Forelimb muscle (tissue), 1 donor: Measurements from ENCODE around the gene OR6S1. TPM values are rescaled to one million over a fixed set of nuclear protein-coding genes. Genes with fewer than 3 reads are reported as not detected.
A peak's percentile ranks its signal among the peaks of the same experiment; 100 is the strongest.
"Not testable (repeated sequence)": the region's sequence is repeated elsewhere in the genome, so short reads cannot be mapped to it uniquely, and the experiment has no call there.

Source experiments
- DNase-seq: peaks from one replicate; pipeline ENCODE4 v3.0.0-alpha.2; 2013; ENCODE audit warnings: low read depth
- polyA plus RNA-seq: library from polyadenylated mRNA; unstranded; fragments of 120-200 nt; gene quantifications from one replicate; pipeline ENCODE4 v1.2.1, GENCODE V29; 2013; ENCODE audit not compliant: insufficient read length

The OR6S1 gene
- polyA plus RNA-seq, 1 donor: not detected

GRCh38 chr14:20631880-20632389 lies 9.6 kb downstream of the OR6S1 start:
- DNase-seq: no peak

DNA sequence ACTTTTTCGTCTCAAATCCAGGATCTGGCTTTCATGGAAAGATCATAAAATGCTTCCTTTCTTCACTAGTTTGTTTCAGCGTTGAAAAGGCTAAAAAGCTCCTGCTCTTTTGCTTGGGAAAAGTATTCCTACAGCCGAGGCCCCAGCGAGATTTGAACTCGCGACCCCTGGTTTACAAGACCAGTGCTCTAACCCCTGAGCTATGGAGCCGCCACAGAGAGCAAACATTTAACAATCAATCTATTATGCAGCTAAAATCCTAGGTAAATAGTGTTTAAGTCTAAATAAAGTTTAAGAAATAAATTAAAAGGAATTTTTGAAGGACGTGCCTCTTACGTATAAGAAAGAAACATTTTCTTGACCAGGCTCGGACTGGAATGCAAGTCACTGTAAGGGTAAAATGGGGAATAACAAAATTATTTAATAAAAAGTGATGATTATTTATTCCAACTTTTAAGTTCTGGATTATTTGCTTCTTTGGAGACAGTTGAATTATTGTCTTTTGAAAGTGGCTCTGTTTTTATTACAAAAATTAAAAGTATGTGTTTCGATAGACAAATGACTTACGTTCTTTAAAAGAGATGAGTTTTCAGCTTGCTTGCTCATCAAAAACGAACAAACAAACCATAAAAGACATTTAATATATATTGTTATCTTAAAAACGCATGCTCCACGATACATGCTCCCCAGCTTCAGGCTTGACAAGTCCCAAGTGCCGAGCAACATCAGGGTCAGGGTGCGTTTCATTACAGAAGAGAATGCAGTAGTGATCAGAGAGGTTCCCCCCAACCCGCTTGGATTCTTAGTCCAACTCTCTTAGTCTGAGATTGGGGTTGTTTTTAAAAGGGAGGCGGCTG lies 10.2 kb downstream of the OR6S1 start:
- DNase-seq: no peak

- DNase-seq: no peak
Measured at GRCh38 chr14:20630340-20631022, 11.0 kb downstream of the OR6S1 start.

- DNase-seq: no peak
Measured at GRCh38 chr14:20628063-20628854, 13.2 kb downstream of the OR6S1 start.

DNA sequence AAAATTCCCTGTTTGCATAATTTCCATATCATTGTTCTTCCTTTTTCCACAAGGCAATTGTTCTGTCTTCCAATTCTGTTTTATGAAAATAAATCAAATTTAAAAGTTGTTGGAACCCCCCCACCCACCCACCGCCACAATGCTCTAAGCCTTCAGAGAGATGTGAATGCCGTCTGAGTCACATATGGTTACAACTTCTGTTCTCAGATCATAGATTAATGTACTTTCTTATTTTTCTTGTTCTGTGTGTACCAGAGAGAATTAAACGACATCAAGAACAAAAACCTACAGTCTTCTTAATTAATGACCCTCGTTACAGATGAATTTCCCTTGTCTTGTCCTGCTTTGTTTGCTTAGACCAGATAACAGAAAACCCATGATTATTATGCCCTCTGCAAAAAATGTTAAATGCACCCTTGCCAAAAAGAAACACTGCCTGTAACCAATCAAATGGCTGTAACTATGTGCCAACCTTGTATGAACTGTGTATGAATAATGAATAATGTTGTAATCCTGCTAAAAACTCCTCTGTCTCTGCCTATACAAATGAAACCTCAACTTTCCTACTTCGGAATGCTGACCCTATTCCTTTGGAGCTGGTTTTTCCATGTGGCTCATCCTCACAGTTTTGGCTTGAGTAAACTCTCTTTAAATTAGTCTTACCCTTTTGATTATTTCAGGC lies 14.0 kb downstream of the OR6S1 start:
- no peak for DNase-seq

- no peak for DNase-seq
Measured at GRCh38 chr14:20626274-20626673, 15.2 kb downstream of the OR6S1 start.

GRCh38 chr14:20624495-20625070 lies 16.9 kb downstream of the OR6S1 start:
- DNase-seq: no peak

GRCh38 chr14:20623798-20624197 lies 17.7 kb downstream of the OR6S1 start:
- DNase-seq: no peak

DNA sequence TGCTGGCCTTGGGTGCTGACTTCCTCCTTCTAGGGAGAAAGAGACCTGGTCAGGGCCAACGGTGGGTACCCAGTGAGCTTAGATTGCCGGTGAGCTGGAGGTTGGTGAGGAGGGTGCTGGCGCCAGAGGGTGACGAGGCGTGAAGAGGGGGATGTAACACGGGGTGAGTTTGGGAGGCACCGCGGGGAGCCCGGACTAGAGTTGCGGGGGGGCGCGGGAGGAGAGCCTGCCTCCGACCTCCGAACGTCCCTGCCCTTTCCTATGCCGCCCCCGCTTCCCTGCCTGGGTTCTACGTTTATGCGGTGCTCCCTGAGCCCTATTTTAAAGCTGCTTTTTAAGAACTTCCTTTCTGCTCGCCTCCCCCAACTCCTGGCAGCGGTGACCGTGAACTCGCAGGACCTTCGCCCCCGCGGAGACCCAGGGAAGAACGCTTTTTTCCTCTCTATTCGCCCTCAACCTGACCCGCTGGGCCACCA lies 18.6 kb downstream of the OR6S1 start:
- no peak for DNase-seq

DNA sequence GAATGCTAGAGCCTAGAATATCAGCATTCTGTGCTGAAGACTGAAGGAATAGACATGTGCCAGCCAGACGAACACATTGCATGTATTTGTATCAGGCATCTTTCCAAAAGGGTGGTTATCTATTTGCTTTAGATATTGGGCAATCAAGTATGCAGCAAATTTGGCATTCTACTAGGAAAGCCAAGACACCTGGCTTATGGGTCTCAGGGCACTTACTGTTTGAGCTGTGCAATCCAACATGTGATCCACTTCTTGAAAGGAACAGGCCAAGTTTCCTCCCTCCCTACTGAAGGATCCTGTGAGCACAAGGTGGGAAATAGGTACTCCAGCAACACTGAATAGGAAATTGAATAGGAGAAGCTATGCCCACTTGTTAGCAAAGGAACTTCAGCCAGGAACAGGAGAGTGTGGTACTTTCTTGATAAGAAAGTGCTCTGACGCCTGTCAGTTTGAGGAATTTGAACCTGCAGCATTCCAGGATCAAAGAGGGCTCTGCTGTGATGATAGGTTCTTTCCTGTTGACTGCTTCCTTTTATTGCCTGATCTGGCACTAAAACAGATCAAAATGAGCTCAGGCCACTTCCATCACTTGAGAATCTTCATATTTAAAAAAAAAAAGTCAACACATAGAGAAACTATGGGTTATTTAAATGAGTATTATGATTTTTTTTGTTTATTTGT lies 20.6 kb downstream of the OR6S1 start:
- DNase-seq: no peak

DNA sequence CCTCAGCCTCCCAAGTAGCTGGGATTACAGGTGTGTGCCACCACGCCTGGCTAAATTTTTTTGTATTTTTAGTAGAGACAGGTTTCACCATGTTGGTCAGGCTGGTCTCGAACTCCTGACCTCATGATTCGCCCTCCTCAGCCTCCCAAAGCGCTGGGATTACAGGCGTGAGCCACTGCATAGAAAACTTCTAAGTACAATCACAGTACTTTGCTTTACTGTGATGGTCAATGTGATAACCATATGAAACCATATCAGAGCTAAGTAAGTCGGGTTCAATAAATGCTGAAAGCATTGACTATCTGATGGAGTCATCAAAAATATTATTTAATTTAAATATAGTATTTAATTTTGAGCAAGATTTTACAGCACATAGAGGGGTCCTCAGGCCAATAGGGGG lies 21.8 kb downstream of the OR6S1 start:
- DNase-seq: not testable (repeated sequence)

DNA sequence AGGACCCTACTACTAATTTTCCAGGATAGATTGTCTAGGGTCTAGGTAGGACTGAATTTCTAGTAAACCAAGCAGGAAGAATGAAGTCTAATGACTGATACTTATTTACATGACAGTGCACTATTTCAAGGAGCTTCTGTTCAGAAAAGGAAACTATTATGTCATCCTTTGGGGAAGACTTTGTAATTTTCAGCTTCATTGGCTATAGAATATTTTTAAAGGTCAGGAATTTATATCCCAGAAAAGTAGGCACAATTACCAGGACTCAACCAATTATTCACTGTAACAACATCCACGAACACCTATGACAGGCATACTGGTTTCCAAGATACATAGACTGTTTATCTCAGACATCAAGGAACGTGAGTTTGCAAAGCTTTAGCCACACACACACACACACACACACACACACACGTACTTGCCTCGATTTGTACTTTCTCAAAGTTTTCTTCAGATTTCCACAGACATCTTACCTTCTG lies 23.2 kb downstream of the OR6S1 start:
- no peak for DNase-seq

DNA sequence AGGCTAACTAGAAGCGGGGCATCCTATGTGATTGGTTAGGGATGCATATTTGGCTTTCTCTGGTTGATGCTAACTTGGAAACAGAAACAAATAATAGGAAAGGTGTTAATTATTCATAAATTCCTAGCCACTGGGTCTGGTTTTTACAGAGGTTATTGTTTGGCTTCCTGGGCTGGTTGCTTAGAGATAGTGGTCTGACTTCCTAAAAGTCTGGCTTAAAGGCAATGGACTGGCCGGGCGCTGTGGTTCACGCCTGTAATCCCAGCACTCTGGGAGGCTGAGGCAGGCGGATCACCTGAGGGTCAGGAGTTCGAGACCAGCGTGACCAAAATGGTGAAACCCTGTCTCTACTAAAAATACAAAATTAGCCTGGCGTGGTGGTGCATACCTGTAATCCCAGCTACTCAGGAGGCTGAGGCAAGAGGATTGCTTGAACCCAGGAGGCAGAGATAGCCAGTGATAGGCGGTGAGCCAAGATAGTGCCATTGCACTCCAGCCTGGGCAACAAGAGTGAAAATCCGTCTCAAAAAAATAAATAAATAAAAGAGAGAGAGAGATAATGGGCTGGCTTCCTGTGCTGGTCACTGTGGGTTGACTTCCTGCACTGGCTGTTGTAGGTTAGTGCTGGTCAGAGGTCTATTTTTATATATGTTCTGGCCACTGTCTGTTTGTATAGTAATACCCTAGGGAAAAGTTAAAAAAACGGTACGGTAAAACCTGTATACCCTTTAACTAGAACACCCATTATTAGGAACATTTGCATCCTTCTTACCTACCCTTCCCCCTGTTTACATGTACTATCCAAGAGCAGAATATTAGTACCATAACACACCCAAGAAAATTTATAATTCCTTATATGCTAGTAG lies 24.1 kb downstream of the OR6S1 start:
- no peak for DNase-seq

- no peak for DNase-seq
Measured at GRCh38 chr14:20615996-20616395, 25.5 kb downstream of the OR6S1 start.

DNA sequence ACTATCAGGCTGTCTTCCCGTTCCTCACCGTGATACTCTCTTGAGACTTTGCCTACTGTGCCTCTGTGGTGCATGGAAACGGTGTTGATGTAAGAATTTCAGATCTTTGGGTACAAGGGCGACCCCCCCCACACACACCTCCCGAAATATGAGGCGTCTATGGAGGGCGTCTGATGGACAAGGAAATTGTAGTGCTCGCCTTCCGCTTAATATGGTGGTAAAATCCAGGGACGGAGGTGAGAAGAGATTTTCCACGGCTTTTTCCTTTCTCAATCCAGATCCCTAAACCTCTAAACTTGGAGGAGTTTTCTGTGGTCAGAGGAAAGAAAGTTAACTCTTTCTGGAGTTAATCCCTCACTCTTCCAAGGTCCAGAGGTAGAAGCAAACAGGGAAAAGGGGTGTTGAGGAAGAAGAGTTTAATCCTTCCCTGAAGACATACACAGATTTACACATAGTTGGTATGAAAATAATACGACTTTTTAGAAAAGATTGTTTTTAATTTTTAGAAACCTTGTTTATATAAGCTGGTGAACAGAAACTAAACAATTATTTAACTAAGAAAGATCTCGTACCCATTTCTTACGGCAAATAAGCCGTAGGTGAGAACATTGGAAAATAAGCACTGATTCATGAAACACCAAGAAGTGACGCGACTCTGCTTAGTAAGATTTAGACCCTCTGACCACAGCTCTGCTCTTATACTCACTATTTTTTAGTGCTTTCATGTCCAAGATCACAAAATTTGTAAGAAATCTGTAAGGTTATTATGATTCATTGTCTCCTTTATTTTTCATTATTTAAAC lies 27.3 kb downstream of the OR6S1 start:
- DNase-seq: no peak

DNA sequence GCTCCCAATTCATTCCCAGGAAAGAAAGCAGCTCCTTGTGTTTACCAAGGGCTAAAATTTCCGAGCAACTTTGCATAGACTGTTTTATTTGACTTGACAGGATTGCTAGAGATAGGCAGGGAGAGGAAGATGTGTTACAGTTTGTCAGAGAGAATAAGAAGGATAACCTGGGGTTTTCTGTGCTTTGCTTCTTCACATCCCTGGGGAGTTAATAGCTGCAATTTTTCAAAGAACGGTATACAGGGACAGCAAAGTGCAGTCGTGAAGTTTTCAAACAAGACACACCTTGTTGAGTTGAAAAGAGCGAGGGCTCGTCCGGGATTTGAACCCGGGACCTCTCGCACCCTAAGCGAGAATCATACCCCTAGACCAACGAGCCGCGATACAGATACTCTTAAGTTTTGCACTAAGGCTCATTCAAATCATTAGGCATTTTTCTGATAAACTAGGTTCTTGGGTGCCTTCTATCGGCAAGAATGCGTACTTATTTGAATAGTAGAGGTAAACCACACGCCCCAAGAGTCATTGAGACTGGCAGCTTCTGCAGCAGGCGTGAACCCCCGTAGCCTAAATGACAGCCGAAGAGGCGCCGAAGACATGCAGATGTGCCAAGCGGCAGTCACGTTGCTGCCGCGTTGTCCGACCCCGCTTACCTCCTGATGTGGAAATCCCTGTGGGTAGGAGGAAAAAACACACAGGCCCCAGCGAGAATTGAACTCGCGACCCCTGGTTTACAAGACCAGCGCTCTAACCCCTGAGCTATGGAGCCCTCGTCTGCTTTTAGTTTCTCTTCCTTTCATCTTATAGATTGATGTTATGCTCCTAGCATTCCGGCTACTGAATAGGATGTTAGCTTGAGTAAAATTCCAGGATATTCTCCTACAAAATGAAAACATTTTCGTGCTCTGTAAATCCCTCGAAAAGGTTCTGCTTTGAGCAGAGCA lies 28.1 kb downstream of the OR6S1 start:
- peak; percentile 80 for DNase-seq

GRCh38 chr14:20612403-20612802 lies 29.1 kb downstream of the OR6S1 start:
- DNase-seq: no peak
